Stimulated activated CD4-positive, alpha-beta T cell treated with anti-CD3 and anti-CD28 coated beads, Interleukin-1b, Interleukin-23, amount 100 ng/mL, for 24 hours (primary cell): ENCODE results near the gene XKR8.

Experiments used
- DNase-seq, 4 experiments: peaks; one replicate each; pipeline ENCODE4 v3.0.0-alpha.2; 2020; ENCODE audit warnings: low read depth in 4 of 4, low spot score in 1 of 4

Gene XKR8

DNA sequence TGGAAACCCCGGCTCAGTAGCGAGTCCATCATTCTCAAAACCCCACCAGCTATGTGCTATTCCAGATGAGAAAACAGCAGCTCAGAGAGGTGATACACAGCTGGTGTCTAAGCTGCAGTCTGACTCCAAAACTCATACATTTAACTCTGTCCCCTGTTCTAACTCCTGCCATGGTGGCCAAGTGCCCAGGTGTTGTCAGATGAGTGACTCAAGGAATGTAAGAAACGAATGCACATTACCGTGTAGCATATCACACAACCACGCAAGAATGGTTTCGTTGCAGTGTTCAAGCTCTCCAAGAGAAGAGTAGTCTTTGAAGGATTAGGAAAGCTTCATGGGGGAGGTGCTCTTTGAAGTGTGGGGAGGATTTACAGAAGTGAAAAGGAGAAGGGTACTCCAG, 4.7 kb upstream of the XKR8 start:
- no peak for DNase-seq

DNA sequence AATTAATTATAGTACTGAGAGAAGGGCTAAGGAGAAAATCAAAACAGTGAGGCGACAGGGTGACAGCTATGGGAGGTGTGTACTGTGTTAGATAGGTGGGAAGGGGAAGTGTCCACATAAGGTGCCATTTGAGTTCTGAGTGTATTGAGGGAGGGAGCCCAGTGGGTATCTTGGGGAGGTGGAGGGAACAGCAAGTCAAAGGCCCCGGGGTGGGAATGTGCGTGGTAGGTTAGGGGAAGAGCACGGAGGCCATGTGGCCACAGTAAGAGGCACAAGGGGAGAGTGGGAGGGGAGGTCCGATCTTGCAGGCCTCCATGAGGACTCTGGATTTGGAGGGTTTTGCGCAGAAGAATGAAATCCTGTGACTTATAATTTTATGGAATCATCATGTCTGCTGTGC, 3.0 kb upstream of the XKR8 start:
- no peak for DNase-seq

GRCh38 chr1:27957655-27958054, 2.1 kb upstream of the XKR8 start:
- no peak for DNase-seq

DNA sequence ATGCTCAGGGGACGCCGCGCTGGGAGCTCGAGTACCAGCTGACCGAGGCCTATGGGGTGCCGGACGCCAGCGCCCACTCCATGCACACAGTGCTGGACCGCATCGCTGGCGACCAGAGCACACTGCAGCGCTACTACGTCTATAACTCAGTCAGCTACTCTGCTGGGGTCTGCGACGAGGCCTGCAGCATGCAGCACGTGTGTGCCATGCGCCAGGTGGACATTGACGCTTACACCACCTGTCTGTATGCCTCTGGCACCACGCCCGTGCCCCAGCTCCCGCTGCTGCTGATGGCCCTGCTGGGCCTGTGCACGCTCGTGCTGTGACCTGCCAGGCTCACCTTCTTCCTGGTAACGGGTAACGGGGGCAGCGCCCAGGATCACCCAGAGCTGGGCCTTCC, 1.3 kb upstream of the XKR8 start:
- no peak for DNase-seq

DNA sequence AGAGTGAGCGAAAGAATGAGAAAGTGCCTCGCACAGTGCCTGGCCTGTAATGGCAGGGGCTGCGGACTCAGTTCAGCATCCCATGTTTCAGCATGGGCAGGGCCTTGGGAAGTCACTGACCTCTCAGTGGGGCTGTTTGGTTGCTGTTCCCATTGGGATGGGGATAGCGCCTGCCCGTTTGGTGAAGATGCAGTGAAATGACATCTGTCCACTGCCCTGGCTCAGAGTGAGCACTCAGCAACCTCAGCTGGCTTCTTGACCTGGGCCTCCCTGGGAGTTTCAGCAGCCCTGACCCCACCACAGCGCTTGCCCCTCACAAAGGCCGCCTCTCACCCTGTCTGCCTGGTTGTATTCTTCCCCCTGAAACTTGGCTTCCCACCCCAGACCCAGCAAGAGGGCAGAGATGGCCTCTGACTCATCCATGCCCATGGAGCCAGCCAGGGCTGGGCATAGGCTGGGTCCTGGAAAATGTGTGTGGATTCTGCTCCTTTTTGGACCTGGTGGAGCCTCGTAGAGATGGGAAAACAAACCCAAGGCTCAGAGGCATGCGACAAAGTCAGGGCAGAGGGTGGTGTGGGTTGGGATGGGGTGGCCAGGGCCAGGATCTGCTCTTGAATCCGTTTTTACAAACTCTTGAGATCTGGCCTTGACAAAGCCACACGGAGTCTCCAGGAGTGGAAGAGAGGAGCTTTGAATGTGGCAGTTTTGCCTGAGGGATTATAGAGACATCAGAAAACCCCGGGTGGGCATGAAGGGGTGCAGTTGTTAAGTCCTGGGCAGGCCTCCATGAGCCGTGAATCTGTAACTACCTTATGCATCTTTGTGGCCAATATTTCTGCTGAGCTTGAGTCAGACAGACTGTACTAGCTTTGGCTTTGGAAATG, 1.2 kb downstream of the XKR8 start:
- DNase-seq: no peak

GRCh38 chr1:27961646-27962221, 2.0 kb downstream of the XKR8 start:
- no peak for DNase-seq

DNA sequence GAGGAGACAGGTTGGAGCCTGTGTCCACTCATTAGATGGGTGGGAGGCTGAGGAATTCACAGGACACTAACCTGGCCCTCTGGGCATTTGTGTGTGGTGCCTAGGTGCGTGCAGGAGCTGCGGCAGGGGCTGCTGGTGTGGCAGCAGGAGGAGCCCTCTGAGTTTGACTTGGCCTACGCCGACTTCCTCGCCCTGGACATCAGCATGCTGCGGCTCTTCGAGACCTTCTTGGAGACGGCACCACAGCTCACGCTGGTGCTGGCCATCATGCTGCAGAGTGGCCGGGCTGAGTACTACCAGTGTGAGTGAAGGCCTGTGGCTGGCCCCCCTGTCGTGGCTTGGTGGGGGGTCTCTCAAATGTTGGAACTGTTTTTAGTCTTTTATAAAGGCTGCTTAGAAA, 3.6 kb downstream of the XKR8 start:
- DNase-seq: no peak

- no peak for DNase-seq
Observed at GRCh38 chr1:27966402-27967105, 6.8 kb downstream of the XKR8 start.

- DNase-seq: no peak
Observed at GRCh38 chr1:27967106-27967883, 7.5 kb downstream of the XKR8 start.

DNA sequence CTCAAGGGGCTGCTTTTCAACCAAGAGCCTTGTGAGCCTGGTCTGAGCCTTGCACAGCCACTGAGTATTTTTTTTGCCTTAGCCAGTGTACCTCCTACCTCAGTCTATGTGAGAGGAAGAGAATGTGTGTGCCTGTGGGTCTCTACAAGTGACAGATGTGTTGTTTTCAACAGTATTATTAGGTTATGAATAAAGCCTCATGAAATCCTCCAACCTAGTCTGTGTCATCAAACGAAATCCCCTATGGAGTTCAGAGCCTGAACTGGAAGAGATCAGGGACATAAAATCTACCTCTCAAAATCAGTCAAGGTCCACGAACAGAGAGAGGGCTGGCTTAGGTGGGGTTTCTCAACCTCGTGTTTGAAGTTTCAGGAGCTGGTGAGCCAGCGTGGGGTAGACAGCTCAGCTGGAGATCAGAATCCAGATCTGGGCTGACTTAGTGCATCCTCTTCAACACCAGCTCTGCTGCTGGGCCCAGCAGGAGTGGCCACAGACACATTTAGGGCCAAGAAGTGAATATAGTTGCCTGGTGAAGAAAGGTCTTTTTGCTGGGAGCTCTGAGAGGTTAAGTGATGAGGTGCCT, 8.2 kb downstream of the XKR8 start:
- DNase-seq: no peak

DNA sequence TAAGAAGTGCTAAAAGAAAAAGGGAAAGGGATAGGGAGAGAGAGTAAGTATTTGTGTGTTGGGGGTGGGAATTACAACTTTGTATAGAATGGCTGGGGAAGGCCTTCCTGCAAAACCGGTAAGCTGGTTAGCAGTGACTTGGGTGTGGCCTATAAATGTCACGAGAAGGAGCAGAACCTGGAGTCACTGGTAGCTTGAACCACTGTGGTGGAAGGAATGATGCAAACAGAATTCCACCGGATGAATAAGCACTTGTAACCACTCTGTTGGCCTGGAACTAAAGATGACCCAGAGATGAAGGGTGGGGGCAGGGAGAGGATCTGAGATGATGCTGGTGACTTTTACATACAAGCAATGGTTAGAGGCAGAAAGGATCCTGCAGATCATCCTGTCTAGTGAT, 8.9 kb downstream of the XKR8 start:
- no peak for DNase-seq

- no peak for DNase-seq
Observed at GRCh38 chr1:27970401-27970800, 10.6 kb downstream of the XKR8 start.

DNA sequence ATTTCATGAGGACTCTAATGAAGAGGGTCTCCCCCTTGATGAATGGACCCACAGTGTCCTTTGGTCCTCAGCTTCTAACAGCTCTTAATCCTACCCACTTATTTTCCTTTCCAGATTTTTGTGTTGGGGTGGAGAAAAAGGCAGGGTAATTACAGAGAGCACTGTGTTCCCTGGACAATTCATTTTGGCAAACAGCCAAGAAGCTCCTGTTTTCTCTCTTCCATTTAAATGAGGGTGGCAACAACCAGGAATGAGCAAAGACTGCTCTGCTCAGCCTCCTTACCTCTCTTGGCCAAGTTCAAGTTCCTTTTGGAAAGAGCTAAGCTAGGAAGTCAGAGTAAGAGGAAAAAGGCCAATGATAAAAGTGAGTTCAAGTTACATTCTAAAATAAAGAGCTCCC, 11.9 kb downstream of the XKR8 start:
- no peak for DNase-seq

GRCh38 chr1:27972141-27972540, 12.4 kb downstream of the XKR8 start:
- no peak for DNase-seq

DNA sequence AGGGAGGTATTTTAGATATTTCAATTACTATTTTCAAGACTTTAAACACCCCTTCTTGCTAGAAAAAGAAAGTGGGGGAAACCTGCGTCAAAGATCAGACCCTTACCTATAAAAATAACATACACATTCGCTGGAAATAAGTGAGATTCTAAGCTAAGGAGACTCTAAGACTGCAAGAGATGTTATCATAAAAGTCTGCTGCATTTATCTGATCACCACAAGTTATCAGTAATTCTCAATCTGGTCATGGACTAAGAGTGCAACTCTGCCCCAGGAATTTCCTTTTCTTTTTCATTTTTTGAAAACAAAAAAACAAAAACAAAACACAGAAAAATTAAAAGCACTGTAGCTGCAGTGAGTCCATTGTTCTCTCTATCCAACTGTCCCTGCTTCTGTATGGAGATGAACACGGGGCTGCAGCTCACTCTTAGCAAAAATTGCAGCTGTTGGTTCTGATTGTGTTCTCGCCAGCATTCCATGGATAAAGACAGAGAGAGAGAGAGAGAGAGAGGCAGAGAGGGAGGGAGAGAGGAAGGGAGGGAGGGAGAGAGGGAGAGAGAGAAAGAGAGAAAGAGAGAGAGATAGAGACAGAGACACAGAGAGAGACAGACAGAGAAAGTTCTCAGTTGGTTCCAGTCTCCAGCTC, 14.1 kb downstream of the XKR8 start:
- no peak for DNase-seq

DNA sequence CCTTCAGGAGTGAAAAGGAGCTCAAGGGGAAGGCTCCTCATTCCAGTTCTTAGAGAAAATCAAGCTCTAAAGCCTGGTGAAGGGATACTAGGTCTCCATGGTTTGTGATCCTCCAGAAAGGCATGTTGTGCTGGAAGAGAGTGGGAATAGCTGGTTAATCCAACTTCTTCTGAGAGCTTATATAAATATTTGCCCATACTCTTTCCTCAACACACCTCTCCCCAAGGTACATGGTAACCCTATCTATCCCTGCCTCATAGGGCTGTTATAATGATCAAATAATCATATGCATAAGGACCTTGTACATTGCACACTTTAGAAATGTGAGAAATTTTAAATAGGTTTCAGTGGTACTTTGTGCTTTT, 14.6 kb downstream of the XKR8 start:
- no peak for DNase-seq

GRCh38 chr1:27979151-27979858, 19.5 kb downstream of the XKR8 start:
- DNase-seq: no peak

- no peak for DNase-seq
Observed at GRCh38 chr1:27979859-27980201, 20.1 kb downstream of the XKR8 start.

DNA sequence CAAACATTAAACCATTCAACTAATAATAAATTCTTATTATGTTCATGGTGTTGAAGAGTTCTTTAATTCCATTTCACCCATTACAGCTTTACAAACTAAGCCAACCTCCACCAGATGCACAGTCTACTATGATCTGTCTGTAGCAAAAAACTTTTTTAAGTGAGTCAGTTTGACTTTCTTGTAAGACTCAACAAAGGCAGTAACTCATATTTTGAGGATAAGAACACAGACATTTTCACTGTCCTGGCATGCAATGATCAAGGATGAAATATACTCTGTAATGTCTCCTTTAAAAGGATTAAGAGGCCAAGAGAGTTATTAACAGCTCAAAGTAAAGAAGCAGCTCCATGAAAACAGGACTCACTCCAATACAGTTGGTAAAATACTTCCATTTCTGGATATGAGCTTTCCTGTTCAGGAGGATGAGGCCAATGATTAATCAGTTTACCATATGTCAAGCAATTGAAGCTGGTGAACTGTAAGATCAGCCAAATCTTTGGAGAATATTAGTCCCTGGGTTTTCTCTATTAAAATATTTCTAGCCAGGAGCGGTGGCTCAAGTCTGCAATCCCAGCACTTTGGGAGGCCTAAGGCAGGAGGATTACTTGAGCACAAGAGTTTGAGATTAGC, 20.6 kb downstream of the XKR8 start:
- DNase-seq: no peak

- DNase-seq: no peak
Observed at GRCh38 chr1:27981145-27981544, 21.4 kb downstream of the XKR8 start.
